MM.1S (cell line): ENCODE data around the gene EML6.

Experiments used
- DNase-seq: peaks from one replicate; pipeline ENCODE4 v3.0.0-alpha.2; 2015
- H2AFZ ChIP-seq: fragments of 300-600 bp; sonication (generic); 2 replicates; pipeline ENCODE4 v1.6.0; 2016; ENCODE audit warnings: antibody characterized with exemption, low read length
- H3F3A ChIP-seq: fragments of 300-600 bp; sonication (generic); 2 replicates; pipeline ENCODE4 v1.6.1; 2016; ENCODE audit warnings: mild to moderate bottlenecking, antibody characterized with exemption, low read length, moderate library complexity, mixed read lengths; ENCODE audit not compliant: insufficient read depth
- H3K27ac ChIP-seq: fragments of 300-600 bp; sonication (generic); 2 replicates; pipeline ENCODE4 v1.5.1; 2016; ENCODE audit warnings: mild to moderate bottlenecking, low read length
- H3K27me3 ChIP-seq: fragments of 300-600 bp; sonication (generic); replicated peaks from 2 replicates; pipeline ENCODE4 v1.6.0; 2016; ENCODE audit warnings: low read length; ENCODE audit not compliant: insufficient read depth
- H3K36me3 ChIP-seq: fragments of 300-600 bp; sonication (generic); replicated peaks from 2 replicates; pipeline ENCODE4 v1.6.1; 2016; ENCODE audit warnings: mild to moderate bottlenecking, low read length, mixed read lengths; ENCODE audit not compliant: insufficient read depth
- H3K4me1 ChIP-seq: fragments of 300-600 bp; sonication (generic); 2 replicates; pipeline ENCODE4 v1.6.1; 2016; ENCODE audit warnings: low read length, mixed read lengths
- H3K4me2 ChIP-seq: fragments of 300-600 bp; sonication (generic); 2 replicates; pipeline ENCODE4 v1.6.0; 2016; ENCODE audit warnings: low read depth, low read length
- H3K4me3 ChIP-seq: fragments of 300-600 bp; sonication (generic); 2 replicates; pipeline ENCODE4 v1.5.1; 2016; ENCODE audit warnings: low read length, mixed read lengths
- H3K79me2 ChIP-seq: fragments of 300-600 bp; sonication (generic); 2 replicates; pipeline ENCODE4 v1.6.1; 2016; ENCODE audit warnings: mixed run types, low read length, mixed read lengths
- H3K9ac ChIP-seq: fragments of 300-600 bp; sonication (generic); 2 replicates; pipeline ENCODE4 v1.6.1; 2016; ENCODE audit warnings: low read length, mixed read lengths
- H3K9me2 ChIP-seq: fragments of 300-600 bp; sonication (generic); replicated peaks from 2 replicates; pipeline ENCODE4 v1.6.1; 2016; ENCODE audit warnings: mild to moderate bottlenecking, low read length, mixed read lengths; ENCODE audit not compliant: insufficient read depth
- H3K9me3 ChIP-seq: fragments of 300-600 bp; sonication (generic); replicated peaks from 2 replicates; pipeline ENCODE4 v1.6.1; 2016; ENCODE audit warnings: mild to moderate bottlenecking, low read length, mixed read lengths; ENCODE audit not compliant: insufficient read depth
- H4K20me1 ChIP-seq: fragments of 300-600 bp; sonication (generic); 2 replicates; pipeline ENCODE4 v1.6.1; 2016; ENCODE audit warnings: mild to moderate bottlenecking, low read length, moderate library complexity, mixed read lengths; ENCODE audit not compliant: insufficient read depth
- EZH2 ChIP-seq: fragments of 300-600 bp; sonication (generic); optimal IDR thresholded peaks from 2 replicates; pipeline ENCODE3; 2017; ENCODE audit warnings: low read depth, mild to moderate bottlenecking, antibody characterized with exemption, low read length, mixed read lengths
- EZH2phosphoT487 ChIP-seq: fragments of 300-600 bp; sonication (generic); IDR thresholded peaks from 2 replicates; pipeline ENCODE4 v1.6.1; 2018; ENCODE audit warnings: antibody characterized with exemption, low read length
- TF ChIP-seq, protein P1 (sequence below): fragments of 300-600 bp; sonication (generic); IDR thresholded peaks from 2 replicates; pipeline ENCODE4 v1.5.1; 2016; ENCODE audit warnings: antibody characterized with exemption, low read length, mixed read lengths

Gene EML6

DNA sequence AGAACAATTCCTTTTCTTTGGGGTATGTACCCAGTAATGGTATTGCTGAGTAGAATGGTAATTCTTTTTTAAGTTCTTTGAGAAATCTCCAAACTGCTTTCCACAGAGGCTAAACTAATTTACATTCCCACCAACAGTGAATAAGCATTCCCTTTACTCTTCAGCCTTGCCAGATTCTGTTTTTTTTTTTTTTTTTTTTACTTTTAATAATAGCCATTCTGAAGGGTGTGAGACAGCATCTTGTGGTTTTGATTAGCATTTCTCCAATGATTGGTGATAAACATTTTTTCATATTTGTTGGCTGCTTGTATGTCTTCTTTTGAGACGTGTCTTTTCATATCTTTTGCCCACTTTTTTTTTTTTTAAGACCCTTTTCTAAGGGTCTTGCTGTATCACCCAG lies 189.4 kb downstream of the EML6 start:
- H4K20me1 ChIP-seq: no peaks in the 10 kb centered on the region
- no peak overlapping the region for H3K4me3 ChIP-seq
- H2AFZ ChIP-seq: no peak overlapping the region
- TF ChIP-seq, protein P1, sequence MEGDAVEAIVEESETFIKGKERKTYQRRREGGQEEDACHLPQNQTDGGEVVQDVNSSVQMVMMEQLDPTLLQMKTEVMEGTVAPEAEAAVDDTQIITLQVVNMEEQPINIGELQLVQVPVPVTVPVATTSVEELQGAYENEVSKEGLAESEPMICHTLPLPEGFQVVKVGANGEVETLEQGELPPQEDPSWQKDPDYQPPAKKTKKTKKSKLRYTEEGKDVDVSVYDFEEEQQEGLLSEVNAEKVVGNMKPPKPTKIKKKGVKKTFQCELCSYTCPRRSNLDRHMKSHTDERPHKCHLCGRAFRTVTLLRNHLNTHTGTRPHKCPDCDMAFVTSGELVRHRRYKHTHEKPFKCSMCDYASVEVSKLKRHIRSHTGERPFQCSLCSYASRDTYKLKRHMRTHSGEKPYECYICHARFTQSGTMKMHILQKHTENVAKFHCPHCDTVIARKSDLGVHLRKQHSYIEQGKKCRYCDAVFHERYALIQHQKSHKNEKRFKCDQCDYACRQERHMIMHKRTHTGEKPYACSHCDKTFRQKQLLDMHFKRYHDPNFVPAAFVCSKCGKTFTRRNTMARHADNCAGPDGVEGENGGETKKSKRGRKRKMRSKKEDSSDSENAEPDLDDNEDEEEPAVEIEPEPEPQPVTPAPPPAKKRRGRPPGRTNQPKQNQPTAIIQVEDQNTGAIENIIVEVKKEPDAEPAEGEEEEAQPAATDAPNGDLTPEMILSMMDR: no peak
- no peak for TF ChIP-seq EZH2phosphoT487
- no peak for TF ChIP-seq EZH2
- H3K27me3 ChIP-seq: no peaks in the 10 kb centered on the region
- H3K36me3 ChIP-seq: no peaks in the 10 kb centered on the region
- H3K27ac ChIP-seq: no peak overlapping the region
- H3K9me2 ChIP-seq: no peaks in the 10 kb centered on the region
- no peak overlapping the region for H3K4me2 ChIP-seq
- H3K4me1 ChIP-seq: no peaks in the 10 kb centered on the region
- no peak for DNase-seq
- no peaks in the 10 kb centered on the region for H3F3A ChIP-seq
- H3K9ac ChIP-seq: no peak overlapping the region
- no peaks in the 10 kb centered on the region for H3K79me2 ChIP-seq
- H3K9me3 ChIP-seq: no peaks in the 10 kb centered on the region

DNA sequence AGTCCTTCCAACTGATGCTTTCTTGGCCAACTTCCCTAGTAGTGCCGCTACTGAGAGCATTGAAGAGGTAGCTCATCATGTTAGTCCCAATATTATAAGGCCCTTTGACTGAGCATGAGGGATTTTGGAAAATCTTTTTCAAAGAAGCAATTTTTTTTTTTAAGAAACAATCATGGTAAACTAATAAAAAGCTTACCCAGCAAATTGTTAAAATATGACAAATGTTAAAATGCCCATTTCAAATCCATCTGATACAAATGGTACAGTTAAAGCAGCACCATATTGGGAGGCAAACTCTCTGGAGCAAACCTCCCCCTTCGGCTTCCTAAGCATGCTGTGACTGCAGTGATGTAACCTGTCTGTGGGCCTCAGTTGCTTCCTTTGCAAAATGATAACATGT lies 191.2 kb downstream of the EML6 start:
- no peak for DNase-seq
- no peaks in the 10 kb centered on the region for H3K27me3 ChIP-seq
- no peak overlapping the region for H3K9ac ChIP-seq
- no peak overlapping the region for H3K4me2 ChIP-seq
- H3K27ac ChIP-seq: no peak overlapping the region
- H3K4me3 ChIP-seq: no peak overlapping the region
- no peaks in the 10 kb centered on the region for H4K20me1 ChIP-seq
- H3K79me2 ChIP-seq: no peaks in the 10 kb centered on the region
- no peaks in the 10 kb centered on the region for H3K9me3 ChIP-seq
- H3K36me3 ChIP-seq: no peaks in the 10 kb centered on the region
- H3F3A ChIP-seq: no peaks in the 10 kb centered on the region
- H2AFZ ChIP-seq: no peak overlapping the region
- TF ChIP-seq EZH2phosphoT487 (no peak), EZH2 (no peak)
- TF ChIP-seq, protein P1: no peak
- H3K9me2 ChIP-seq: no peaks in the 10 kb centered on the region
- no peaks in the 10 kb centered on the region for H3K4me1 ChIP-seq

DNA sequence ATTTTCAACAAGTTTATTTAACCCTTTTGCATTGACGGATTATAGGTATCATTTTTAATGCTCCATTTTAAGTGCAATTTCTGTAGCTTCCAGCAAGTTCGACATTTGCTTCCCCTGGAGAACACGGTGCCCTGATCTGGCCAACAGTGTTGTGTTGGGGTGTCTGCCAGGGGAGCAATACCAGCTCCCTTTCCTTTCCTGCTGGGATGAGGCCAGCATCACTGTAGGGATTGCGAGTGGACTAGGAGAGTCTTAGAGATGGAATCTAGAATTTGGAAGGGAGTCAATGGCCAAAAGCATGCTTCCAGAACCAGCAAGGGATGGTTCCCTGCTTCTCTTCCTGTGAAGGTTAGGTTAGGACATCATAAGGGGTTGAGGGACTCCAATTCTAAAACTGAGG lies 191.6 kb downstream of the EML6 start:
- no peaks in the 10 kb centered on the region for H3K9me2 ChIP-seq
- no peak for DNase-seq
- no peaks in the 10 kb centered on the region for H3K36me3 ChIP-seq
- TF ChIP-seq, protein P1: no peak
- TF ChIP-seq EZH2: no peak
- TF ChIP-seq EZH2phosphoT487: no peak
- no peaks in the 10 kb centered on the region for H3K27me3 ChIP-seq
- H3K4me1 ChIP-seq: no peaks in the 10 kb centered on the region
- H3K9me3 ChIP-seq: no peaks in the 10 kb centered on the region
- no peak overlapping the region for H3K4me2 ChIP-seq
- no peak overlapping the region for H2AFZ ChIP-seq
- H3K79me2 ChIP-seq: no peaks in the 10 kb centered on the region
- no peaks in the 10 kb centered on the region for H3F3A ChIP-seq
- no peak overlapping the region for H3K9ac ChIP-seq
- no peaks in the 10 kb centered on the region for H4K20me1 ChIP-seq
- no peak overlapping the region for H3K27ac ChIP-seq
- no peak overlapping the region for H3K4me3 ChIP-seq
